DND-41 (cell line): ENCODE measurements around the gene BMP7.

ENCODE experiments used
- ATAC-seq: fragments of 200-7000 bp; cut with Tn5 transposase; 3 replicates; pipeline ENCODE4 v1.9.1; 2021; ENCODE audit warnings: low read depth; ENCODE audit not compliant: insufficient read depth
- DNase-seq: peaks from one replicate; pipeline ENCODE4 v3.0.0-alpha.2; 2020
- H2AFZ ChIP-seq: 2 replicates; pipeline ENCODE4 v1.6.0; 2012; ENCODE audit warnings: low read depth, low read length
- H3K27ac ChIP-seq: 2 replicates; pipeline ENCODE4 v1.5.1; 2012; ENCODE audit warnings: low read length, inconsistent platforms
- H3K27me3 ChIP-seq: fragments of 200-600 bp; sonication (generic); 2 replicates; pipeline ENCODE4 v1.6.0; 2012; ENCODE audit warnings: low read length, mild to moderate bottlenecking, inconsistent platforms; ENCODE audit not compliant: insufficient read depth, poor library complexity
- H3K36me3 ChIP-seq: 2 replicates; pipeline ENCODE4 v1.5.1; 2012; ENCODE audit warnings: low read length, inconsistent platforms; ENCODE audit not compliant: insufficient read depth
- H3K4me1 ChIP-seq: 2 replicates; pipeline ENCODE4 v1.5.1; 2012; ENCODE audit warnings: mild to moderate bottlenecking, low read length; ENCODE audit not compliant: insufficient read depth
- H3K4me2 ChIP-seq: 2 replicates; pipeline ENCODE4 v1.6.0; 2012; ENCODE audit warnings: mild to moderate bottlenecking, moderate library complexity, low read length, inconsistent platforms; ENCODE audit not compliant: insufficient read depth
- H3K4me3 ChIP-seq, 2 experiments: fragments of 200-600 bp in 1 of 2; shearing (Covaris generic) in 1 of 2; 2 replicates each; pipeline ENCODE4 v1.5.1; 2012 to 2016; ENCODE audit warnings: inconsistent platforms in 2 of 2, low read length in 2 of 2, mild to moderate bottlenecking in 2 of 2, low read depth in 1 of 2, moderate library complexity in 1 of 2
- H3K79me2 ChIP-seq: 2 replicates; pipeline ENCODE4 v1.6.0; 2012; ENCODE audit warnings: low read length, inconsistent platforms; ENCODE audit not compliant: insufficient read depth
- H3K9ac ChIP-seq: 2 replicates; pipeline ENCODE4 v1.6.0; 2012; ENCODE audit warnings: low read depth, mild to moderate bottlenecking, inconsistent platforms, low read length, moderate library complexity
- H3K9me3 ChIP-seq: 2 replicates; pipeline ENCODE4 v1.5.1; 2012; ENCODE audit warnings: low read length, moderate library complexity, mild to moderate bottlenecking, inconsistent platforms; ENCODE audit not compliant: insufficient read depth, severe bottlenecking
- H4K20me1 ChIP-seq: 2 replicates; pipeline ENCODE4 v1.6.0; 2012; ENCODE audit warnings: low read length; ENCODE audit not compliant: insufficient read depth
- CTCF ChIP-seq: IDR thresholded peaks from 2 replicates; pipeline ENCODE4 v1.5.1; 2012; ENCODE audit warnings: borderline replicate concordance, low read length, moderate library complexity, mild to moderate bottlenecking; ENCODE audit not compliant: poor library complexity, severe bottlenecking; ENCODE audit errors: extremely low read depth
- EZH2 ChIP-seq: IDR thresholded peaks from 3 replicates; pipeline ENCODE4 v1.6.1; 2012; ENCODE audit warnings: borderline replicate concordance, low read depth, mild to moderate bottlenecking, moderate library complexity, low read length, inconsistent platforms; ENCODE audit not compliant: severe bottlenecking

The BMP7 gene

GRCh38 chr20:57238089-57238488 is 28.4 kb downstream of the BMP7 start:
- no peak for TF ChIP-seq EZH2
- TF ChIP-seq CTCF, result no peak
- DNase-seq, result no peak

GRCh38 chr20:57237585-57237953 is 28.9 kb downstream of the BMP7 start:
- H3K27ac ChIP-seq, result no peak overlapping the region
- H3K4me1 ChIP-seq, result no peaks in the 10 kb centered on the region
- no peaks in the 10 kb centered on the region for H3K9me3 ChIP-seq
- no peaks in the 10 kb centered on the region for H3K36me3 ChIP-seq
- ATAC-seq (no peak), DNase-seq (no peak)
- H3K79me2 ChIP-seq, result no peaks in the 10 kb centered on the region
- no peak for TF ChIP-seq CTCF
- no peak for TF ChIP-seq EZH2
- H3K4me2 ChIP-seq, result no peak overlapping the region
- no peaks in the 10 kb centered on the region for H4K20me1 ChIP-seq
- no peak overlapping the region for H2AFZ ChIP-seq
- peaks cover 27% of the 10 kb centered on the region for H3K27me3 ChIP-seq
- H3K9ac ChIP-seq, result no peak overlapping the region
- H3K4me3 ChIP-seq, result no peak overlapping the region

More at GRCh38 chr20:57238089-57238488, 28.4 kb downstream of the BMP7 start:
- no peaks in the 10 kb centered on the region for H3K79me2 ChIP-seq
- no peak overlapping the region for H2AFZ ChIP-seq
- H3K27ac ChIP-seq, result no peak overlapping the region
- H3K4me3 ChIP-seq, result no peak overlapping the region
- no peaks in the 10 kb centered on the region for H3K4me1 ChIP-seq
- H3K4me2 ChIP-seq, result no peak overlapping the region
- H3K27me3 ChIP-seq, result peaks cover 27% of the 10 kb centered on the region
- no peaks in the 10 kb centered on the region for H4K20me1 ChIP-seq
- no peaks in the 10 kb centered on the region for H3K36me3 ChIP-seq
- H3K9me3 ChIP-seq, result no peaks in the 10 kb centered on the region
- no peak for ATAC-seq
- H3K9ac ChIP-seq, result no peak overlapping the region

GRCh38 chr20:57236813-57237584 is 29.4 kb downstream of the BMP7 start:
- Histone ChIP-seq H3K9ac (no peak overlapping the region), H3K27me3 (peaks cover 27% of the 10 kb centered on the region), H3K4me3 (no peak overlapping the region), H3K4me1 (no peaks in the 10 kb centered on the region), H3K27ac (no peak overlapping the region), H3K9me3 (no peaks in the 10 kb centered on the region), H4K20me1 (no peaks in the 10 kb centered on the region), H3K79me2 (no peaks in the 10 kb centered on the region), H3K36me3 (no peaks in the 10 kb centered on the region), H2AFZ (no peak overlapping the region), H3K4me2 (no peak overlapping the region)
- ATAC-seq (no peak), DNase-seq (no peak)
- TF ChIP-seq CTCF (no peak), EZH2 (no peak)
